GM21423 (cell line): ENCODE data around the gene TBL1X.

ENCODE experiments used
- ATAC-seq: cut with Tn5 transposase; IDR thresholded peaks from one replicate; pipeline ENCODE4 v1.9.1; 2021; ENCODE audit warnings: mild to moderate bottlenecking, moderate library complexity; ENCODE audit not compliant: unreplicated experiment

TBL1X gene

DNA sequence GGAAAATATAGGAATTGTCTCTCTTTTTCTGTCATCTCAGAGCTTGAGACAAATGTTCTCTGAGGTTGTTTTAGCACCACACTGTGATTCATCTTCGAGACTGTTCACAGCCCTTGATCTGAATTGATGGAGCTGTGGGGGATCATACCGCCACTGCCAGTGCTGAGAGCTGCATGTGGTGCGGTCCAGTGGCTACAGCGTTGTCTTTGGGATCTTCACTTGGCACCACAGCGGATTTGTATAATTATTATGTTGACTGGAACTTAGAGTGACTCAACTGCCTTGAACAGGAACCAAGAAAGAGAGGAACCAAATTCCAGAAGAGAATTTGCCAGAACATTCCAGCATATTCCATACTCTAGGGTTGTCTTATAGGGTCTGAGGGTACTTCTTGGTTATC is 29.1 kb downstream of the TBL1X start:
- ATAC-seq = no peak

DNA sequence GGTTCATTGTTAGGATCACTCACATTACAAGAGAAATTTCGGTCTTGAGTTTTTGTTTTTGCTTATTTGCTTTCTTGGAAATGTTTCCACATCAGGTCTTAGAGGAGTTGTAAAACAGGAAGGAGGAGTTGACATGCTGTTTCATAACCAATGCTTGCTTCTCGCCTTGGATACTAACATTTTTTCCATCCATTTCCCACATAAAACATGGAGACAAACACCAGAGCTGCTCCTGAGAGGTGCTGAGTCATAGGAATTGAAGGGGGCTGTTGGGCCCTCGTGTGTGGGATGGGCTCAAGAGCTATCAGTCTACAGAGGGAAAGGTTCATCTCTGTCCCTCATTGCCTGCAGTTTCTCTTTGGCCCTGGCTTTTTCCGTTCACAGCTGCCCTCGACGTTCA is 29.9 kb downstream of the TBL1X start:
- no peak for ATAC-seq

DNA sequence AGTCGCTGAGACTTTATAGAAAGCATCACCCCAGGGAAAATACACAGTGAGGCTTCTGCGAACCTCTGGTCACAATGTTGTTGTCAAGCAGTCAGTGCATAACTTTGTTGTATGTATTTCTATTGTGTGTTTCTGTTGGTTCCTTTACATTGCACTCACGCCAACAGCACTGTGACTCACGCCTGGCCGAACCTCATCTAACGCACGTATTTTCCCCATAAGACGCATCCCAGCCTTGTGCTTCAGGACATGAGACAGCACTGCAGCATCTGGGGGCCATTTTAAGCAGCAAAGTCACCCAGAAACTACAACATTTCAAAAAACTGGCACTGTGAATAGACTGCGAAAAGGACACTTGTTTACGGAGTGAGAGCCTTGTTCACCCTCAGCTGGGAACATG is 30.6 kb downstream of the TBL1X start:
- ATAC-seq = no peak

DNA sequence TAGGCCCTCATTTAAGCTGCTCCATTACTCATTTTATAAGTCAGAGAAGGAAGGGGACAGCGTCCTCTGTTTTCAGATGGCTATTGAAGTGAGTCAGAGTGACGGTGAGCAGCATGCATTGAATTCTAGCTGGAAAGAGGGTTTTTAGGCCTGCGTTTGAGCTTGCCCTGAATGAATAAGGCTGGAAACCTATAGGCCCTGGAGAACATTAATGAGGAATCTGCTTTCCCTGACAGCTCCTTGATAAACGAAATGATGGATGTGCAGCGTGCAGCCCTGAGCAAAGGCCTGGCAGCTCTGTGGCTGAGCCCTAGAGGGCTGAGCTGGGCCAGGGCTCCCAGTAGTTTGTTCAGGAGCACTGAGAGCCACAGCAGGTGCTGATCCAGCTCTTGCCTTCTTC is 33.4 kb downstream of the TBL1X start:
- ATAC-seq = no peak

DNA sequence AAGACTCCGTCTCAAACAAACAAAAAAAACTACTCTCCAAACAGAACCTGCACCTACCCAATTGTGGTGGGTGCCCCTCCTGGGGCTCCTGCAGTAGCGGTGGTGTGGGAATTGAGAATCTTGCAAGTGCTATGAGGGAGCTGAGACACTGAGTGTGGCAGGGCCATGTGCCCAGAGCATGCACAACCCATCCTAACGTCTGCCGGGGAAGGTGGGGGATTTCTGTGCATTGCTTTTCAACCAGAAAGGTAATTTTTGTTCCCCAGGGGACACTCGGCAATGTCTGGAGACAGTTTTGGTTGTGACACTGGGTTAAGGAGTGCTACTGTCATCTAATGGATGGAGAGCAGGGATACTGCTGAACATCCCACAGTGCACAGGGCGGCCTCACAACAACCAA is 35.7 kb downstream of the TBL1X start:
- ATAC-seq = no peak

DNA sequence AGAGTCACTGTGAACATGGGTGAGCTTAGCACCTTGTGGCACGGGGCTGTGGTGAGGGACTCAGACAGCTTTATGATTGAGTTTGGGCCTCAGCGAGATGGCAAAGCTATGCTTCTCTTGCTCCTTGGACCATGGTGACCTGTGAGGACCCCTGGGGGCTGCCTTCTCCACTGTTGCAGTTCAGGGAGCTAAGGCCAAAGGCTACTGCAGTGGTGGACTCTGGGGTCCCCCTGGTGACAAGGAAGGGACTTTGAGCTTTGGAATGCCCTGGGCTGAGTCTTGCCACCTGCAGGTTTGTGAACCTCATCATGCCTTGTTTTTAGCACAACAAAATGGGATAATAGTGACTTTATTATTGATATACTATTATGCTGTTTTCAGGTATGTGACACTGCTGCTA is 36.5 kb downstream of the TBL1X start:
- ATAC-seq = no peak

DNA sequence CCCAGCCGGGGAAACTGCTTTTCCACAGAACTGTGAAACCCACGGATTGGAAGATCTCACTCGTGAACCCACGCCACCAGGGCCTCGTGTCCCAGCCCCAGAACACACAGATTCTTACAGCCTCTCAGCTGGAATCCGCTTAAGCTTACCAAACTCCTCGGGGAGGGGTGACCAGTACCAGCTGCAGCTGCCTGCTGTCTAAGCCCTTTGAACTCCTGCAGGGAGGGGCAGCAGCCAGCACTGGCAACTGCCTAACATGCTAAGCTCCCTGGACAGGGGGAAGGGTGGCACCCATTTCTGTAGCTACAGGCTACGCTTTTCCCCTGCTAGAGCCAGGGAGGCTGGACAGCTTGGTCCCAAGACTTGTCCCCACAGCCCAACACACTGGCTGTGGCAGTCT is 38.4 kb downstream of the TBL1X start:
- no peak for ATAC-seq

DNA sequence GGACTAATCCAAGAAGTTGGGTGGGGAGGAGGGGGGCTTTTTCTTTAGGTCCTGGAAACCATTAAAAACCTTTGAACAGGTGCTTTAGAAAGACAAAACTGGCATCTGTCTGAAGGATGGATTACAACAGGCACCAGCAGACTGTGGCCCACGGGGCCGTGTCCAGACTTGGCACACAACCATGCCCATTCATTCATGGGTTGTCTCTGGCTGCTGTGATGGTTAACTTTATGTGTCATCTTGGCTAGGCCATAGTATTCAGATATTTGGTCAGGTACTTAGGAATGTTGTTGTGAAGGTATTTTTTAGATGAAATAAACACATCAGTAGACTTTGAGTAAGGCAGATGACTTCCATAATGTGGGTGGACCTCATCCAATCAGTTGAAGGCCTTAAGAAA is 45.5 kb downstream of the TBL1X start:
- no peak for ATAC-seq

DNA sequence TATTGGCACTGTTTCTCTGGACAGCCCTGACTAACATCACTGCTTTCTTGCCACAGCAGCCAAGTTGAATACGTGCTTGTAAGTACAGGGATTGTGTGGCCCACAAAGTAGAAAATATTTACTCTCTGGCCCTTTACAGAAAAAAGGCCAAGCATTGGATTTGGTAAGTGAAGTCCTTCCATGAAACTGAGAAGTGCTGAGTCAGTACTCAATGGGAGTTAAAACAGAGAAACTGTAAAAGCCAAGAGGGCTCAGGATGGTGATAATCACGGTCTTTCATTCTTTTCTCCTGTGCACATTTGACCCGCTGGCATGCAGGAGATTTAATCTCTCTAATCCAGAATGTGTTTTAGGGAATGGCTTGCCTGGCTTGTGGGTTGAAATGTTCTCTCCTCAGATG is 46.1 kb downstream of the TBL1X start:
- ATAC-seq = no peak

DNA sequence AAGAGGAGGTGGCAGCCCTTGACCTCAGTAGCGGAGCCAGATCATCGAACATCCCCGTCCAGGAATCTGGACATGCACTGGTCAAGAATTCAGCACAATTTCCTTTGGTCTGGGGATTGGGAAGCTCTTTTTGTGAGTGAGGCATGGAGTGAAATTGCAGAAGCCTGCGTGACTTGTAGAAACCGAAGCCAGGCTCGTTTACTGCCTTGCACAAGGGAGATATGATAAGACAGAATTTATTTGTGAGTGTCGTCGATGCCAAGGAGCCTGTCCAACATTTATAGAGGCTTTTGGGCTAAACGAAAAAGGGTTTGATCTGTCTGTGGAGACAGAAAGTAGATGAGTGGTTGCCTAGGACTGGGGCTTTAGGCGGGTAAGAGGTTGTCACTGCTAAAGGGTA is 50.6 kb downstream of the TBL1X start:
- ATAC-seq = no peak

DNA sequence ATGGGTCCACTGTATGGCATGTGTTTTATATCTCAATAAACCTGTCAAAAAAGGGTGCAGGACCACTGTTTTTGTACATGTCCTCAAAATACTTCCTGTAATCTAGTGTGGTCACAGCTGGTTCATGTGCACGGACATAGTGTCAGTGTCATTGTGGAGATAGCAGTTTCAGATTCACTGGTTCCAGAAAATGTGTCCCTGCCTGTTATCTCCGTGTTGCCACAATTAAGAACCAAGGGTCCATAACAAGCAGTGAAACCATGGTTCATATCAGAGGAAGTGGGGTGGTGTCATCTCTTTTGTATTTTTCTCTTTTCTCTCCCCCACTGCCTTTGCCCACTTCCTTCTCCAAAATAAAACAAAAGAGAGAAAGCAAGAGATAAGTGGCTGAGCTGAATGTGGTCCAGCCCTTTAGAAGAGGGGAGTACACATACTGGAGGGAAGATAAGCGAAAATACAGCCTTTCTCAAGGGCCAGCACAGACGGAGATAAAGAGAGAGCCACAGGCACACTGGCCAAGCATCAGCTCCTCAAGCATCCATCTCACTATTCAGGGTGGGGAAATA is 51.2 kb downstream of the TBL1X start:
- no peak for ATAC-seq

DNA sequence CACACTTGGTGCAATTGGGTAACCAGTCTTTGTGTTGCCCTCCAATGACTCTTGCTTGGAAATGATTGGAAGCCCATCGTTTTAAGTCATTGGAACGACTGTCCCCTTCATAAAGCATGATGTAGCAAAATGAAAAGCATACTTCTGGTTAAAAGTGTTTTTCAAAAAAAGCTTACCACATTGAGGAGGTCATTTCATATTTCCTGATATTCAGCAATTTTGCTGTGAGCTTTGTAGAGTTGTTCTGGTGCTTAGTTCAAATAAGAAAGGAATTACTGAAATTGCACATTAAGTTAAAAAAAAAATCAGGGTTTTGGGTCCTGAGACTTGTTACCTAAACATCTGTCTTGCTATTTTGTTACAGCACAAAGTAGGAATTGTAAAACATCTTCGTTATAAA is 51.8 kb downstream of the TBL1X start:
- ATAC-seq = no peak

DNA sequence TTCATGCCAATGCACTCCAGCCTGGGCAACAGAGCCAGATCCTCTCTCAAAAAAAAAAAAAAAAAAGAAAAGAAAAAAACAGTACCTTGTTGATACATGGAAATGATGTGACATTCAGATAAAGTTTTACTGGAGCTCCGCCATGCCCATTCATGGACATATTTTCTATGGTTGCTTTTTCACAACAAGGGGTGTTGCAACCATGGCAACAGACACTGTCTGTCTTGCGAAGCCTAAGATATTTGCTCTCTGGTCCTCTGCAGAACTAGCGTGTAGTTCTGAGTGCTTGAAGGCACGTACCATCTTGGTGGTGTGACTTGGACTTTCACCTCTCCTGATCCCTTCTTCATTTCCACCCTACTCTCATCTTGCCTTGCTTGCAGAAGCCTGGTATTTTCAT is 53.2 kb downstream of the TBL1X start:
- ATAC-seq = no peak

DNA sequence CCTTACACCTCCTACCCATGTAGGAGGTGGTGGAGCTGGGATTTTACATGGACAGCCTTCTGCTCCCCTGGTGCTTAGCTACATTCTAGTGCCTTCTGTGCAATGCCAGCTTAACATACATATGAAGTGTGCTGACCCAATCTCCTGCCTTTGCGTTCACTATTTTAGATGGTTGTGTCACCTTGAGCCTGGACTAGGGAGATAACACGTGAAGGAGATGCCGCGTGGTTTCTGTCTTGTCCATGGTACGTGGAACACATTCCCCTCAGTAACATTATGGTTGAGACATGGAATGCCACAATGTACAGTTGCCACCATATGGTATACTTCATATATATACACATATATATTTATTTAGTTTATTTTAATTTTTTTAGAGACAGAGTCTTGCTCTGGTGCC is 54.0 kb downstream of the TBL1X start:
- ATAC-seq = no peak

DNA sequence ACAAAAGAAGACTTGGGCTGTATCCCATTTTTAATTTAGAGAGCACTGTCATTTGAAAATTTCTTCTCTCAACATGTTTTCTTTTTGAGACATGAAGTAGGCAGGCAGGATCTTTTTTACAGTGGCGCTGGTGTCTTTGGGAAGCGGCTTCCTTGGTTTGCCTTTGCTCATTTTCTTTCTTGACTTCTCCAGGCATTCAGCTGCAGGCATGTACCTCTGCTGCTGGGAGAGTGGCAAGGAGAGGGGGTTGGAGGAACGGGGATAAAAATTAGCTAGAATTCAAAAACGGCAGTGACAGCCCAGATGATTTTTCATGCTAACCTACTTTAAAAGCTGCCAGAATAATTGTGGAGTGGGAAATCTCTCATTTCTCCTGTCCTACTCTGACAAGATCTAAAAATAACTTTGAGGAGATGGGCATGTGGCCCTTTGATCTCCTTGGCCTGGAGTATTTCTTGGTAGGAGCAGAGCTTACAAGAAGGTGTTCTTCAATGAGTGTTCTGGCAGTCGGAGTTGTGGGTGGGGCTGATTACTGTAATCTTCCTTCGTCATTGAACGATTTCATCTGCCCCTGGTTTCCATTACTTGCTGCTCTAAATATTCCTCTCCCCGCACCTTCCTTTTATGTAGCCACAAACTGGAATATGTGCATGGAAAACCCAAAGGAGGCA is 54.8 kb downstream of the TBL1X start:
- ATAC-seq = no peak

DNA sequence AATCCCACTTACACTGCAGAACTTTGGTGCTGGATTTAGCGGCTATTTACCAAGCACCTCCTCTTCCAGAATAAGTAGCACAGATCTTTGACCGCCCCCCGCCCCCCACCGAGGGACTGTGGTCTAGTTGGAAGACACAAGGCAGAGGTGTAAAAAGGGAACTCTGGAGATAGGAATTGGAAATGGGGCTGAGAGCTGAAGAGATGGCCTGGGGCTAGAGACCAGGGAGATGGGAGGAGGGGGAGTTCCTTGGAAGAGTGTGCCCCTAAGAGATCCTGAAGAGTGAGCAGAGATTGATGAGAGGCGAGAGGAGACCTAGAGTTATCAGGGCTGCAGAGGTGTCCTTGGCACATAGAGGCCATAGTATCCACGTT is 55.3 kb downstream of the TBL1X start:
- ATAC-seq = no peak

DNA sequence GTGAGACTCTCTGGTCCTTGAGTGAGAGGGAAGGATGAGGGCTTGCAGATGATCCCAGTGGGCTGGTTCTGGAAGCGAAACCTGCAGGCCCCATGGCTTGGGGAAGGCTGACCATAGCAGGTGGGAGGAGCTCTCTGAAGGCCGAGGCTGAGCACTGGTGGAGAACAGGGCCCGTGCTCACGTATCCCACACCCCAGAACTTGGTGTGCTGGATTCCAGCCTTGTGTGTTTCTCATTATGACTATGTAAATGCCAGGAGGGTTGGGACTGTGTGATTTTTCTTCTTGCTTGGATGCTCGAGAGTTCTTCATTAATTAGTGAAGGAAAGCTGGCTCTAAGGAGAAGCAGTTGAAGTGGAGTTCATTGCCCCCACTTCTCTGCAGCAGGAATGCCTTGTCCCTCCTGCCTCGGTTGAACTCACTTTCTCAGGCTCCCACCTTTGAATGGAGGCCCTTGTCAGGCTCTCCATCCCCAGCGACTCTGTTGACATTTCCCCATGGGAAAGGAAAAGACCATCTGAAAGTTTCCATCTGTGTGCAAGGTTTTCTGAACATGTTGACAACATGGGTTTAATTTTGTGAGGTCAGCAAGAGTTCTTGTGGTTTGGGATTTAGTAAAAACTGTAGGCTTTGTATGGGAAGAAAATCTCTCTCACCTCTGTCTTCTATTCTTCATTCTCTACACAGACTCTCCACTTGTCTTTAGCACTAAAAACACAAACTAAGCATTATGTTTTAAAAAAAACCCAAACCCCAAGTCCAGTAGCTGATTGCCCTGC is 57.7 kb downstream of the TBL1X start:
- no peak for ATAC-seq

DNA sequence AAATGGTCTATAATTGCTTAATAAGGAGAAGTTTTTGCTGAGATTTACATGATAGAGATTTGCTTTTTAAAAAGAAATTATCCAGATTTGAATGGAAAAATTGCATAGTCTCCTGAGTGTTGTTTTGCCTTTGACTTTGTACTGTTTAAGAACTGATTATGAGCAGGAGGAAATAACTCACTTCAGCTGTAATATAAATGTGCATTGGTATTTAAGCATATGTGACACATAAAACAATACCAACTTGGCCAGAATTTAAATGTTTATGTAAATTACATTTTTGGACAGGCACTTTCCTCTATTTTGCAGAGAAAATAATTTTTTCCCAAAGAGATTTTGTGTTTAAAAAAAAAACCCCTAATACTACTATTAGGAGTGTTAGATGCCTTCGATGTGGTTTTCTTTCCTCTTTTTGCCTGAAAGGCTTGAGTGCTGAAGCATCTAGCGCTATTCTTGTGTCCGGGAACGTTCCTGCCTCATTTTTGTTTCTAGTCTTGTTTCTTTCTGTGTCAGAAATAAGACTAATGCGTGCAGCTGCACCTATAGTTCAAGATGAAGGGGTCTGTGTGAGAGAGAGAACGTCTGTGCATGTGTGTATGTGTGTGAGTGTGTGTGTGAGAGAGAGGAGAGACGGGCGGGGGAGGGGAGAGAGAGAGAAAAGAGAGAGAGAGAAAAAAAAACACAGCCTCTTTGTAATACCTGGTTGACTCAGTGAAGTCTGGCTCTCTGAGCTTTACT is 60.8 kb downstream of the TBL1X start:
- peak; percentile 52 for ATAC-seq

DNA sequence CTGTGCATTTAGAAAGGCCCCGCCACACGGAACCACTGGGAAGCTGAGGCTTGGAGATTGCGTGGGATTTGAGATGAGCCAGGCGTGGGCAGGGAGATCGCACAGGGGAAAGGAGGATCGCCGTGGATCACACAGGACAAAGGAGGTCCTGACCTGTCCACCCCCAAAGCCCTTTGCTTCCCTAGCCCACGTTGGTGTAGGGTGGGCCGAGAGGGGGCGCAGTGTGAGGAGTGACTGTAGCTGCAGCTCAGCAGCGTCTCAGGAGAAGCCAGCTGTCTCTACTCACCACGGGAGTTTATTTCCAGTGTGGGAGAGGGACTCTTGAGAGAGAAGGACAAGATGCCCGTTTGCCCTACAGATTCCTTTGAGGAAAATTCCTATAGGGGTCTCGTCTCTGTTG is 62.1 kb downstream of the TBL1X start:
- no peak for ATAC-seq

DNA sequence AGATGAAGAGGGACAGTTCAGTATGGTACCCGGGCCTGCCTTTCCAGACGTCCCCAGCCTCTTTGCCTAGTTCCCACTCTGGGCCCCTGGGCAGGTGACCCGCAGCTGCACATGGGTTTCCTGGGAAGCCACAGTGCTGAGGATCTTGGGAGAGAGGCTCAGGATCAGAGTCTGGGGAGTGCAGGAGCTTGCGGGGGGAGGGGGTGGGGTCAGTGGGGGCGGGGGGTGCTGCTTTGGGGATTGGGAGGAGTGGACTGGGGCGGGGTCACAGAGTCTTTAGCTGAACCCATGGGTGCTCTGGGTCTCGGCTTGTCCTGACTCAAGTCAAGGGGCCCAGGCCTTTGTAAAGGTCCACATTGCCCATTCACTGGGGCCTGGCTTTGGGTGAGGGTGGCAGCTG is 63.6 kb downstream of the TBL1X start:
- ATAC-seq = no peak

DNA sequence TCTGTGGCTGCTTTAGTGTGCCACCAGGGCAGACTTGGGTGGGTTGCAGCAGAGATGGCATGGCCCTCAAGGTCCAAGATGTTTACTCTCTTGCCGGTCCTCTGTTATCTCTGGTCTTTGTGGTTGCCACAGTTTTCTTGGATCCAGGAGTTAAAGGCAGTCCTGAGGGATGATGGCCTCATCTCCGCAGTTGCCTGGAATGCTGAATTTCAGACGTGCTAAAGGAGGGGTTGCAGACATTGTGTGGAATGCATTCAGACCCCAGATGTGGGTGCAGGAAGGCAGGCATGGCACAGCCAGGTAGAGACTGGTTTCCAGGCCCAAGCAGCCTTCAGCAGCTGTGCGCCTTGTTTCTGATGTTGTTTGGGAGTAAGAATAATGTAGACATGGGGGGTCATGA is 64.4 kb downstream of the TBL1X start:
- no peak for ATAC-seq

DNA sequence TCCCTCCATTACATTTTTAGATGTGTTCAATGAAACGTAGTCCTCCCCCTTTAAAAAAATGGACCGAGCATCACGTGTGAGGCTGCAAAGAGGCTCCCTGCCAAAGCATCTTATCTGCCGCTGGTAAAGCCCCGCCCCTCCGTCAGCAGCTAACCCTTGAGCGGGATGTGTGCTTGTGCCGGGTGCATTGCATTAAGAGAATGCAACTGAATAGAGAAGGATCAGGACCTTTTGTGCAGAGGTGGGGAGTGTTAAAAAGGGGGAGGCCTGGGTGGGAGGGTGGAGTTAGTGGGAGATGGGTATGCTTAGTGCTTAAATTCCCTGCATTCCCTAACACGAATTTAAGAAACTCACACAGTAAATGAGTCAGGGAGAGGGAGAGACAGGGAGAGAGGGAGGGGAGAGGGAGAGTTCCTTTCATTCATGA is 66.0 kb downstream of the TBL1X start:
- ATAC-seq = peak; percentile 75
